ENCODE measurements around the gene SLFN13. TPM values are rescaled to one million over a fixed set of nuclear protein-coding genes. Genes with fewer than 3 reads are reported as not detected.

SLFN13 gene
- total RNA-seq, 1 experiment from 2014 or later: 10.1 TPM

- TF ChIP-seq CTCF (conservative IDR thresholded peaks at IDR 0.05): no peak
Observed at GRCh38 chr17:35447499-35447898, 1.1 kb downstream of the SLFN13 start.

More at GRCh38 chr17:35447499-35447898, 1.1 kb downstream of the SLFN13 start:
- no peak overlapping the region for H2AK5ac ChIP-seq (ENCODE audit: insufficient read length, low read length)
- no peaks in the 10 kb centered on the region for H4K20me1 ChIP-seq (ENCODE audit: control insufficient read depth, insufficient read depth, insufficient read length)
- no peak overlapping the region for H2BK15ac ChIP-seq (ENCODE audit: low read depth, low read length)
- Mint-ChIP-seq H3K4me3 (peak overlapping the region; percentile 62 to 84), H3K36me3 (ENCODE audit: insufficient read depth in 1 of 3, low read depth in 3 of 3) (peaks cover 0 to 3% (median 0%) of the 10 kb centered on the region in 3 experiments; a peak in 1 of 7 replicates), H3K9me3 (no peaks in the 10 kb centered on the region), H3K27me3 (ENCODE audit: low read depth) (peaks cover 43% of the 10 kb centered on the region), H3K4me1 (peaks cover 18 to 35% of the 10 kb centered on the region in 2 experiments), H3K27ac (peak overlapping the region in 1 of 3 experiments; percentile 62; a peak in 1 of 7 replicates)
- peaks cover 12% of the 10 kb centered on the region; the same call in 1 of the 2 replicates for H3K27me3 ChIP-seq (ENCODE audit: insufficient read depth, low read length)
- no peak overlapping the region for H2BK20ac ChIP-seq (ENCODE audit: low read depth, low read length, poor library complexity, severe bottlenecking)
- H3K56ac ChIP-seq (ENCODE audit: insufficient read length, low read depth, low read length): no peak overlapping the region
- no peak overlapping the region for H2BK12ac ChIP-seq (ENCODE audit: insufficient read length, low read depth, low read length)
- H3K79me1 ChIP-seq (ENCODE audit: insufficient read depth, low read depth, low read length, poor library complexity, severe bottlenecking): no peaks in the 10 kb centered on the region
- no peak overlapping the region for H3K14ac ChIP-seq (ENCODE audit: insufficient read depth, low read length)
- H3K4me1 ChIP-seq (ENCODE audit: insufficient read depth, low read length): no peaks in the 10 kb centered on the region; the same call in 1 of the 2 replicates
- peak overlapping the region; percentile 83 for H3K4me2 ChIP-seq (ENCODE audit: insufficient read depth, insufficient read length, low read length)
- no peak overlapping the region for H4K8ac ChIP-seq (replicated peaks; ENCODE audit: insufficient read length, low read depth, low read length)
- no peak for DNase-seq
- H4K5ac ChIP-seq (ENCODE audit: insufficient read length, low read depth, low read length): no peak overlapping the region
- WGBS (ENCODE audit: extremely low coverage, insufficient read length, low lambda C conversion rate): no CpG with 5 or more reads among the region's 3 CpGs
- peak overlapping the region; percentile 25 for H3K9ac ChIP-seq (ENCODE audit: extremely low read depth, insufficient read length, low read length)
- no peak overlapping the region for H2BK120ac ChIP-seq (ENCODE audit: low read depth, low read length, poor library complexity, severe bottlenecking)
- no peak overlapping the region for H2AFZ ChIP-seq (ENCODE audit: low read length)
- H3K27ac ChIP-seq (ENCODE audit: insufficient read length, low read depth, low read length): no peak overlapping the region
- no peak overlapping the region for H3K18ac ChIP-seq (ENCODE audit: insufficient read length, low read depth, low read length)
- H4K91ac ChIP-seq (ENCODE audit: insufficient read length, low read depth, low read length): no peak overlapping the region
- no peaks in the 10 kb centered on the region for H3K9me3 ChIP-seq (ENCODE audit: control insufficient read depth, low read depth, low read length)
- no peak overlapping the region for H2BK5ac ChIP-seq (ENCODE audit: insufficient read length, low read length)
- no peak overlapping the region for H3K23ac ChIP-seq (ENCODE audit: insufficient read length, low read depth, low read length)
- peaks cover 16% of the 10 kb centered on the region for H3K23me2 ChIP-seq (ENCODE audit: insufficient read length, low read depth, low read length, poor library complexity, severe bottlenecking)
- H3K4ac ChIP-seq (ENCODE audit: low read depth, low read length): no peak overlapping the region
- peaks cover 3% of the 10 kb centered on the region; the same call in 1 of the 2 replicates for H3K79me2 ChIP-seq (ENCODE audit: insufficient read depth, low read length)
- H3T11ph ChIP-seq (ENCODE audit: low read length): no peak overlapping the region

Measured in H9 (cell line).